ENCODE data around the gene DIAPH2.
A peak's percentile ranks its signal among the peaks of the same experiment; 100 is the strongest.

DNA sequence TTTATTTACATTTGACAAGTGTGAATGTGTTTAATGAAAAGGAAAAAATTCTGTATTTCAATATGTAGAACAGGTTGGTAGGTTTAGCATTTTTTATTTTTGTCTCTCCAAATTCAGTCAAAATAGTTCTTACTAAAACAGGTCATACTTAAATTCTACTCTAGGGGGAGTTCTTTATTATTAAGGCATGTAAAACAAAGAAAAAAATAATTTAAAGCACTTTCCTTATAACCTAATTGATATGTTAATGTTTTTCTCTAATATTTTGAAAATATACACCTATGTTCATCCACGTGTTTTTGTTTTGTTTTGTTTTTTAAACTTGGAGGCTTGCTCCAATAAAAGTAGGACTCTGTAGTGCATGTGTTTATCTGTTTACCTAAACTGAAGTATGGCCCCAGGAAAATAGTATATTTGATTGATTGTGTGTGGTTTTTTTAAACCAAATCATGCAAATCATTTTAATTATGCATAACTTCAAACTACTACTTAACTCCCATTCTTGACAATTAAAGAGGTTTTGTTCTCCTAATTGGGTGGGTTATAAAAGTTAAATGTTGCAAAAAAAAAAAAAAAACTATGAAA is 761.7 kb downstream of the DIAPH2 start:
- TF ChIP-seq CTCF (IDR thresholded peaks at IDR 0.05) (peak in 1 of 7 experiments; percentile 4), POLR2A (IDR thresholded peaks at IDR 0.05) (no peak)

Measured in body of pancreas (tissue), 4 donors.